Measurements from ENCODE around the gene PGPEP1. TPM values are rescaled to one million over a fixed set of nuclear protein-coding genes. Genes with fewer than 3 reads are reported as not detected.

The PGPEP1 gene
- total RNA-seq, 1 donor from 2014 or later = 36.1 TPM

- Mint-ChIP-seq H3K4me3 (ENCODE audit: unreplicated experiment) (no peak overlapping the region), H3K4me1 (ENCODE audit: unreplicated experiment) (peaks cover 33% of the 10 kb centered on the region), H3K27ac (ENCODE audit: unreplicated experiment) (no peak overlapping the region), H3K27me3 (ENCODE audit: unreplicated experiment) (no peaks in the 10 kb centered on the region), H3K36me3 (ENCODE audit: unreplicated experiment) (no peaks in the 10 kb centered on the region), H3K9me3 (ENCODE audit: unreplicated experiment) (no peaks in the 10 kb centered on the region)
- no peak for DNase-seq (ENCODE audit: extremely low spot score, unreplicated experiment)
- no peak for TF ChIP-seq CTCF (IDR thresholded peaks at IDR 0.05)
Measured at GRCh38 chr19:18326772-18327171, 13.6 kb upstream of the PGPEP1 start.

GRCh38 chr19:18328340-18329034 lies 11.9 kb upstream of the PGPEP1 start:
- peaks cover 22% of the 10 kb centered on the region for H3K4me1 Mint-ChIP-seq (ENCODE audit: unreplicated experiment)
- peak overlapping the region; percentile 70 for H3K4me3 Mint-ChIP-seq (ENCODE audit: unreplicated experiment)
- peak overlapping the region; percentile 89 for H3K27ac Mint-ChIP-seq (ENCODE audit: unreplicated experiment)
- no peaks in the 10 kb centered on the region for H3K9me3 Mint-ChIP-seq (ENCODE audit: unreplicated experiment)
- H3K36me3 Mint-ChIP-seq (ENCODE audit: unreplicated experiment) = no peaks in the 10 kb centered on the region
- H3K27me3 Mint-ChIP-seq (ENCODE audit: unreplicated experiment) = no peaks in the 10 kb centered on the region
- DNase-seq (ENCODE audit: extremely low spot score, unreplicated experiment) = peak; percentile 97
- TF ChIP-seq CTCF (IDR thresholded peaks at IDR 0.05) = peak; percentile 83

- Mint-ChIP-seq H3K27me3 (ENCODE audit: unreplicated experiment) (no peaks in the 10 kb centered on the region), H3K4me3 (ENCODE audit: unreplicated experiment) (peak overlapping the region; percentile 70), H3K27ac (ENCODE audit: unreplicated experiment) (peak overlapping the region; percentile 89), H3K36me3 (ENCODE audit: unreplicated experiment) (no peaks in the 10 kb centered on the region), H3K4me1 (ENCODE audit: unreplicated experiment) (peaks cover 16% of the 10 kb centered on the region), H3K9me3 (ENCODE audit: unreplicated experiment) (no peaks in the 10 kb centered on the region)
- no peak for DNase-seq (ENCODE audit: extremely low spot score, unreplicated experiment)
- no peak for TF ChIP-seq CTCF (IDR thresholded peaks at IDR 0.05)
Measured at GRCh38 chr19:18329035-18329376, 11.4 kb upstream of the PGPEP1 start.

- Mint-ChIP-seq H3K27ac (ENCODE audit: unreplicated experiment) (no peak overlapping the region), H3K4me3 (ENCODE audit: unreplicated experiment) (no peak overlapping the region), H3K9me3 (ENCODE audit: unreplicated experiment) (no peaks in the 10 kb centered on the region), H3K36me3 (ENCODE audit: unreplicated experiment) (no peaks in the 10 kb centered on the region), H3K27me3 (ENCODE audit: unreplicated experiment) (no peaks in the 10 kb centered on the region), H3K4me1 (ENCODE audit: unreplicated experiment) (peaks cover 15% of the 10 kb centered on the region)
- no peak for DNase-seq (ENCODE audit: extremely low spot score, unreplicated experiment)
- TF ChIP-seq CTCF (IDR thresholded peaks at IDR 0.05) = no peak
Measured at GRCh38 chr19:18330868-18331267, 9.5 kb upstream of the PGPEP1 start.

GRCh38 chr19:18332917-18333530 lies 7.4 kb upstream of the PGPEP1 start:
- Mint-ChIP-seq H3K27ac (ENCODE audit: unreplicated experiment) (no peak overlapping the region), H3K27me3 (ENCODE audit: unreplicated experiment) (no peaks in the 10 kb centered on the region), H3K9me3 (ENCODE audit: unreplicated experiment) (no peaks in the 10 kb centered on the region), H3K4me1 (ENCODE audit: unreplicated experiment) (peaks cover 15% of the 10 kb centered on the region), H3K4me3 (ENCODE audit: unreplicated experiment) (no peak overlapping the region), H3K36me3 (ENCODE audit: unreplicated experiment) (no peaks in the 10 kb centered on the region)
- TF ChIP-seq CTCF (IDR thresholded peaks at IDR 0.05) = no peak
- DNase-seq (ENCODE audit: extremely low spot score, unreplicated experiment) = no peak
